IMR-90 (cell line): Measurements from ENCODE around the gene EML6. TPM values are rescaled to one million over a fixed set of nuclear protein-coding genes. Genes with fewer than 3 reads are reported as not detected.
A peak's percentile ranks its signal among the peaks of the same experiment; 100 is the strongest.

Experiments used
- ATAC-seq: fragments of 200-7000 bp; cut with Tn5 transposase; 2 replicates; pipeline ENCODE4 v1.9.1; 2020; ENCODE audit warnings: low read depth, mild to moderate bottlenecking, moderate library complexity
- BruUV-seq: library from RNA; stranded (reverse); fragments of 400-500 nt; replicated peaks from 2 replicates; lab custom pipeline; 2021; lab: Mats Ljungman, UMichigan
- CTCF ChIA-PET: fragments of 300-600 bp; formaldehyde crosslinking; extraction: SDS; loops from one replicate; lab custom pipeline; 2021; ENCODE audit warnings: antibody characterized with exemption; lab: Yijun Ruan, JAX
- POLR2A ChIA-PET: fragments of 300-600 bp; sonication (Branson Sonifier 250); formaldehyde crosslinking; loops from one replicate; lab custom pipeline; 2022; ENCODE audit warnings: antibody characterized with exemption; ENCODE audit not compliant: unreplicated experiment; lab: Charles Lee
- DNase-seq: peaks from one replicate; pipeline ENCODE4 v3.0.0; 2013
- H2AFZ ChIP-seq: replicated peaks from 2 replicates; pipeline ENCODE3; 2013; ENCODE audit warnings: low read length, mild to moderate bottlenecking; ENCODE audit not compliant: poor library complexity
- H2AK5ac ChIP-seq: 2 replicates; pipeline ENCODE4 v1.6.1; 2013; ENCODE audit warnings: low read depth, low read length, inconsistent platforms
- H2AK9ac ChIP-seq: replicated peaks from 2 replicates; pipeline ENCODE3; 2013; ENCODE audit warnings: mild to moderate bottlenecking, low read depth, low read length, moderate library complexity; ENCODE audit not compliant: poor library complexity
- H2BK120ac ChIP-seq: 2 replicates; pipeline ENCODE4 v1.6.1; 2013; ENCODE audit warnings: low read depth, low read length, inconsistent platforms
- H2BK15ac ChIP-seq: 3 replicates; pipeline ENCODE4 v1.6.1; 2013; ENCODE audit warnings: low read depth, low read length, inconsistent platforms
- H2BK20ac ChIP-seq: 2 replicates; pipeline ENCODE4 v1.6.1; 2013; ENCODE audit warnings: low read depth, mild to moderate bottlenecking, inconsistent platforms, low read length, moderate library complexity
- H2BK5ac ChIP-seq: 2 replicates; pipeline ENCODE4 v1.6.1; 2013; ENCODE audit warnings: mild to moderate bottlenecking, low read depth, low read length, inconsistent platforms; ENCODE audit not compliant: poor library complexity, severe bottlenecking
- H3K14ac ChIP-seq: replicated peaks from 2 replicates; pipeline ENCODE4 v1.6.1; 2013; ENCODE audit warnings: low read depth, low read length, inconsistent platforms
- H3K18ac ChIP-seq: 2 replicates; pipeline ENCODE4 v1.6.1; 2013; ENCODE audit warnings: low read depth, low read length, control low read depth
- H3K23ac ChIP-seq: 2 replicates; pipeline ENCODE4 v1.6.1; 2013; ENCODE audit warnings: low read depth, low read length, inconsistent platforms
- H3K27ac ChIP-seq: 2 replicates; pipeline ENCODE4 v1.5.1; 2013; ENCODE audit warnings: mild to moderate bottlenecking, control low read depth, low read length; ENCODE audit not compliant: insufficient read depth
- H3K27me3 ChIP-seq: 2 replicates; pipeline ENCODE4 v1.6.1; 2013; ENCODE audit warnings: low read length; ENCODE audit not compliant: control insufficient read depth, insufficient read depth
- H3K36me3 ChIP-seq: 2 replicates; pipeline ENCODE4 v1.6.1; 2013; ENCODE audit warnings: low read length, mixed read lengths; ENCODE audit not compliant: control insufficient read depth, insufficient read depth
- H3K4ac ChIP-seq: 2 replicates; pipeline ENCODE4 v1.6.1; 2013; ENCODE audit warnings: low read depth, low read length, inconsistent platforms
- H3K4me1 ChIP-seq: 2 replicates; pipeline ENCODE4 v1.6.1; 2013; ENCODE audit warnings: low read length, mixed read lengths; ENCODE audit not compliant: control insufficient read depth, insufficient read depth
- H3K4me2 ChIP-seq: 2 replicates; pipeline ENCODE4 v1.6.1; 2013; ENCODE audit warnings: low read depth, mild to moderate bottlenecking, control low read depth, low read length, moderate library complexity
- H3K4me3 ChIP-seq: 2 replicates; pipeline ENCODE4 v1.5.1; 2013; ENCODE audit warnings: low read depth, mild to moderate bottlenecking, control low read depth, low read length, moderate library complexity; ENCODE audit not compliant: insufficient read depth
- H3K56ac ChIP-seq: 2 replicates; pipeline ENCODE4 v1.6.1; 2013; ENCODE audit warnings: low read length, inconsistent platforms; ENCODE audit not compliant: insufficient read depth; ENCODE audit errors: extremely low read depth
- H3K79me1 ChIP-seq, 2 experiments: 2 replicates each; pipeline ENCODE4 v1.6.1; 2013; ENCODE audit warnings: low read length in 2 of 2, inconsistent platforms in 1 of 2, low read depth in 1 of 2
- H3K9ac ChIP-seq: 2 replicates; pipeline ENCODE4 v1.6.1; 2013; ENCODE audit warnings: low read depth, low read length, control low read depth
- H3K9me1 ChIP-seq: 2 replicates; pipeline ENCODE4 v1.6.1; 2013; ENCODE audit warnings: low read length, inconsistent platforms; ENCODE audit not compliant: insufficient read depth
- H3K9me3 ChIP-seq: 2 replicates; pipeline ENCODE4 v1.6.1; 2013; ENCODE audit warnings: low read length; ENCODE audit not compliant: control insufficient read depth, insufficient read depth
- H4K20me1 ChIP-seq: 2 replicates; pipeline ENCODE4 v1.6.1; 2013; ENCODE audit warnings: low read length, inconsistent platforms; ENCODE audit not compliant: insufficient read depth
- H4K5ac ChIP-seq: 2 replicates; pipeline ENCODE4 v1.6.1; 2013; ENCODE audit warnings: mild to moderate bottlenecking, low read depth, low read length, control low read depth
- H4K8ac ChIP-seq, 2 experiments: 2 replicates each; pipeline ENCODE4 v1.6.1; 2013; ENCODE audit warnings: low read depth in 2 of 2, low read length in 2 of 2, control low read depth in 1 of 2, inconsistent platforms in 1 of 2
- H4K91ac ChIP-seq: 2 replicates; pipeline ENCODE4 v1.6.1; 2013; ENCODE audit warnings: low read depth, low read length, inconsistent platforms; ENCODE audit not compliant: insufficient read depth
- BHLHE40 ChIP-seq: fragments of 150-350 bp; IDR thresholded peaks from 2 replicates; pipeline ENCODE4 v1.6.1; 2016; ENCODE audit warnings: mild to moderate bottlenecking, low read depth, low read length
- CHD1 ChIP-seq: IDR thresholded peaks from 2 replicates; pipeline ENCODE4 v1.6.1; 2012; ENCODE audit warnings: low read depth, low read length, improper control_type of control experiment
- FOS ChIP-seq: fragments of 150-350 bp; IDR thresholded peaks from 2 replicates; pipeline ENCODE4 v1.6.1; 2016; ENCODE audit warnings: low read depth, low read length
- MAFK ChIP-seq: IDR thresholded peaks from 2 replicates; pipeline ENCODE4 v1.6.1; 2012; ENCODE audit warnings: low read depth, low read length, improper control_type of control experiment
- MXI1 ChIP-seq: IDR thresholded peaks from 2 replicates; pipeline ENCODE4 v1.6.1; 2012; ENCODE audit warnings: low read depth, mild to moderate bottlenecking, low read length, moderate library complexity, borderline replicate concordance
- POLR2A ChIP-seq: IDR thresholded peaks from 2 replicates; pipeline ENCODE4 v1.6.1; 2012; ENCODE audit warnings: mild to moderate bottlenecking, low read depth, low read length
- RAD21 ChIP-seq: IDR thresholded peaks from 2 replicates; pipeline ENCODE4 v1.6.1; 2012; ENCODE audit warnings: low read length, improper control_type of control experiment
- RCOR1 ChIP-seq: IDR thresholded peaks from 2 replicates; pipeline ENCODE4 v1.6.1; 2012; ENCODE audit warnings: mild to moderate bottlenecking, low read length, improper control_type of control experiment; ENCODE audit not compliant: insufficient replicate concordance
- RFX5 ChIP-seq: IDR thresholded peaks from 2 replicates; pipeline ENCODE4 v1.8.0; 2012; ENCODE audit warnings: low read depth, mild to moderate bottlenecking, low read length, moderate library complexity
- WGBS, 2 experiments: methylation state at CpG; one replicate each; pipeline versions ENCODE4 v1.1.5 to v1.1.7; 2013; ENCODE audit warnings: missing lambda C conversion rate in 2 of 2; ENCODE audit not compliant: insufficient read length in 1 of 2; ENCODE audit errors: extremely low coverage in 2 of 2; 5-methylcytosine and 5-hydroxymethylcytosine counted together
- dilution Hi-C: fragments of 300-500 bp; cut with HindIII; formaldehyde crosslinking; loops from one replicate; pipeline ENCODE4 v1.14.3; 2018; ENCODE audit warnings: low sequenced_read_pairs; ENCODE audit not compliant: unreplicated experiment
- in situ Hi-C: fragments of 300-500 bp; cut with MboI; formaldehyde crosslinking; loops from 3 replicates; pipeline ENCODE4 v1.14.3; 2019; ENCODE audit warnings: low sequenced_read_pairs, inconsistent platforms, mixed read lengths
- intact Hi-C: fragments of 100-400 bp; cut with micrococcal nuclease; formaldehyde crosslinking; loops from 2 replicates; pipeline ENCODE4 v1.10.0; 2022
- polyA plus RNA-seq, 3 experiments: library from polyadenylated mRNA; depleted of rRNA; stranded (reverse); fragments of >200 nt; gene quantifications; 2 replicates each; pipeline ENCODE4 v1.2.3, GENCODE V29; 2012; ENCODE audit warnings: low replicate concordance in 1 of 3
- total RNA-seq: library from RNA; depleted of rRNA; stranded (reverse); fragments of >200 nt; gene quantifications from 2 replicates; pipeline ENCODE4 v1.2.3, GENCODE V29; 2012
- TF ChIP-seq, protein P1 (sequence below): fragments of 150-350 bp; IDR thresholded peaks from 2 replicates; pipeline ENCODE4 v1.6.1; 2017; ENCODE audit warnings: mild to moderate bottlenecking, antibody characterized with exemption, low read length, low read depth
- TF ChIP-seq, protein P2 (sequence below): fragments of 150-350 bp; IDR thresholded peaks from 2 replicates; pipeline ENCODE4 v1.6.1; 2016; ENCODE audit warnings: low read depth, mild to moderate bottlenecking, low read length, moderate library complexity, borderline replicate concordance

Gene EML6
- total and polyA plus RNA-seq, 2 of the 4 experiments (the other 2 are of a cell fraction): 0.18 to 0.19 TPM

DNA sequence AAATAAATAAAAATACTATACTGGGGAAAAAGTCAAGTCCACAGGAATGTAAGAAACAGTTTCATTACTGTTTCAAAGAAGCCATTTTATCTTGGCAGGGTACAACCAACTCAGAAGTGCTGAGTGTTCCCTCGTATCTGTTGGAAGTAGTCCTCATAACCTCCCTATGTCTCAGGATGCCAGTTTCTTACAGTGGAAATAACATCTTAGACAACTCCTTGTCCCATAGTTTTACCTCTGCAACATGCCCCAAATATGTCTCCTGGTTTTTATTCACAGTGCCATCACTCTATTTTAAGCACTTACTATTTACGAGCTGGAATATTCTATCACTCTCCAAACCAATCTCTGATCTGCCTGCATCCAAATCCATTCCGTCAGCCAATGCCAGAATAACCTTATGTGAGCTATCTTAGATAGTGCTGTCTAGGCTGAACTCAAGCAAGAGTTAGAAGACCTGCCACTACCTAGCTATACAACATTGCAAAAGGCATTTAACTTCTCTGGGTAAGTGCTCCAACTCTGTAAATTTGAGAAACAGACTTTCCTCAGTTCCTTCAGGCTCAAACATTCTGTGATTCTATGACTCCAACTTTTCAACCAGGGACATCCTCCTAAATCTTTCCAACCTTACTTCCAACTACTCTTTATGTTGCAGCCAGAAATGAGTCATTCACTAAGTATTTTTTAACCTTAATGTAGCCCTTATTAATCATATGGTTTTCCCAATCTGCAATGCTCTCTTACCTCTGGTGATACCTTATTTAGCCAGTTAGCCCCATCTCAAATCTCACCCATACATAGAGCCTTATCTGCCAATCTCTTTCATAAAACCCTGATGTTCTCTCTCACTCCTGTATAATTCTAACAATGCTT is 260.1 kb downstream of the EML6 start:
- H4K20me1 ChIP-seq: peaks cover 98% of the 10 kb centered on the region
- H3K56ac ChIP-seq: no peak overlapping the region
- 100% methylated on average over 1 of the region's 3 CpGs; no CpG with 5 or more reads in 1 of the 2 experiments for WGBS, 2 experiments
- no peak overlapping the region for H3K4me3 ChIP-seq
- TF ChIP-seq BHLHE40: no peak
- no peak for TF ChIP-seq MXI1
- no peak for TF ChIP-seq CHD1
- no peak for TF ChIP-seq MAFK
- no peak for TF ChIP-seq POLR2A
- TF ChIP-seq, protein P1, sequence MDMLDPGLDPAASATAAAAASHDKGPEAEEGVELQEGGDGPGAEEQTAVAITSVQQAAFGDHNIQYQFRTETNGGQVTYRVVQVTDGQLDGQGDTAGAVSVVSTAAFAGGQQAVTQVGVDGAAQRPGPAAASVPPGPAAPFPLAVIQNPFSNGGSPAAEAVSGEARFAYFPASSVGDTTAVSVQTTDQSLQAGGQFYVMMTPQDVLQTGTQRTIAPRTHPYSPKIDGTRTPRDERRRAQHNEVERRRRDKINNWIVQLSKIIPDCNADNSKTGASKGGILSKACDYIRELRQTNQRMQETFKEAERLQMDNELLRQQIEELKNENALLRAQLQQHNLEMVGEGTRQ: no peak
- no peak for TF ChIP-seq RFX5
- TF ChIP-seq RAD21: no peak
- no peak for TF ChIP-seq RCOR1
- TF ChIP-seq, protein P2, sequence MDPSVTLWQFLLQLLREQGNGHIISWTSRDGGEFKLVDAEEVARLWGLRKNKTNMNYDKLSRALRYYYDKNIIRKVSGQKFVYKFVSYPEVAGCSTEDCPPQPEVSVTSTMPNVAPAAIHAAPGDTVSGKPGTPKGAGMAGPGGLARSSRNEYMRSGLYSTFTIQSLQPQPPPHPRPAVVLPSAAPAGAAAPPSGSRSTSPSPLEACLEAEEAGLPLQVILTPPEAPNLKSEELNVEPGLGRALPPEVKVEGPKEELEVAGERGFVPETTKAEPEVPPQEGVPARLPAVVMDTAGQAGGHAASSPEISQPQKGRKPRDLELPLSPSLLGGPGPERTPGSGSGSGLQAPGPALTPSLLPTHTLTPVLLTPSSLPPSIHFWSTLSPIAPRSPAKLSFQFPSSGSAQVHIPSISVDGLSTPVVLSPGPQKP: no peak
- no peak for TF ChIP-seq FOS
- intact Hi-C loops (loop anchor here (5.0 to 10.0 kb wide), 2 partner anchors 194 to 259 kb away; partner anchors contain the start of gene EML6), in situ Hi-C loops (no loop called here), dilution Hi-C loops (no loop called here)
- peak overlapping the region; percentile 36 for H2BK5ac ChIP-seq
- ATAC-seq (peak; percentile 8; the same call in 1 of the 2 replicates), DNase-seq (no peak)
- H3K9me3 ChIP-seq: no peaks in the 10 kb centered on the region
- H4K8ac ChIP-seq: no peak overlapping the region
- H3K79me1 ChIP-seq: peaks cover under 1 to 56% of the 10 kb centered on the region in 2 experiments; a peak in 2 of 4 replicates
- ChIA-PET POLR2A (no interaction called here), CTCF (no interaction called here)
- H4K91ac ChIP-seq: no peak overlapping the region
- H2AFZ ChIP-seq: no peak overlapping the region
- no peak overlapping the region for H2AK5ac ChIP-seq
- H3K27me3 ChIP-seq: no peaks in the 10 kb centered on the region
- H3K14ac ChIP-seq: no peak overlapping the region
- no peak overlapping the region for H2BK20ac ChIP-seq
- peaks cover 21% of the 10 kb centered on the region for H3K36me3 ChIP-seq
- H3K27ac ChIP-seq: no peak overlapping the region
- peaks cover 8% of the 10 kb centered on the region for H3K9me1 ChIP-seq
- BruUV-seq: no TSS peak
- H3K18ac ChIP-seq: no peak overlapping the region
- peak overlapping the region; percentile 26; the same call in 1 of the 2 replicates for H3K23ac ChIP-seq
- H2AK9ac ChIP-seq: no peak overlapping the region
- H3K4me1 ChIP-seq: peaks cover 14% of the 10 kb centered on the region
- H4K5ac ChIP-seq: no peak overlapping the region
- H3K4ac ChIP-seq: no peak overlapping the region
- H3K4me2 ChIP-seq: no peak overlapping the region
- H2BK120ac ChIP-seq: no peak overlapping the region
- no peak overlapping the region for H3K9ac ChIP-seq
- no peak overlapping the region for H2BK15ac ChIP-seq
